Activated T-helper 2 cell treated with anti-CD3 and anti-CD28 coated beads, Interferon-gamma antibody, Interleukin-2, Interleukin-4, amounts not matched to agents 10 μg/mL and 5 μg/mL and 100 μg/mL, durations not matched to agents 14 hours and 24 hours and 36 hours (primary cell): ENCODE results near the gene ZDHHC13. TPM values are rescaled to one million over a fixed set of nuclear protein-coding genes. Genes with fewer than 3 reads are reported as not detected.

Experiments used
- DNase-seq: peaks from one replicate; pipeline ENCODE4 v3.0.0; 2021; ENCODE audit warnings: low spot score
- H3K27ac Mint-ChIP-seq: one replicate; pipeline ENCODE4 v1.8.0; 2021; ENCODE audit warnings: mixed read lengths
- H3K27me3 Mint-ChIP-seq: one replicate; pipeline ENCODE4 v1.8.0; 2021; ENCODE audit warnings: low read depth, mixed read lengths
- H3K36me3 Mint-ChIP-seq: one replicate; pipeline ENCODE4 v1.8.0; 2021; ENCODE audit warnings: low read depth, mixed read lengths
- H3K4me1 Mint-ChIP-seq: one replicate; pipeline ENCODE4 v1.8.0; 2021; ENCODE audit warnings: low read depth, mixed read lengths
- H3K4me3 Mint-ChIP-seq: one replicate; pipeline ENCODE4 v1.8.0; 2021; ENCODE audit warnings: low read depth, mild to moderate bottlenecking, moderate library complexity, mixed read lengths
- H3K9me3 Mint-ChIP-seq: one replicate; pipeline ENCODE4 v1.8.0; 2021; ENCODE audit warnings: mixed read lengths
- intact Hi-C: fragments of 100-400 bp; cut with micrococcal nuclease; formaldehyde crosslinking; loops from one replicate; pipeline ENCODE4 v1.15.1; 2023
- total RNA-seq: library from RNA; stranded (reverse); gene quantifications from 2 replicates; pipeline ENCODE4 v1.2.3, GENCODE V29; 2022

The ZDHHC13 gene
- total RNA-seq, 1 donor from 2014 or later = 25.4 TPM

GRCh38 chr11:19185036-19185435 lies 68.1 kb downstream of the ZDHHC13 start:
- no peak for DNase-seq
- H3K27ac Mint-ChIP-seq = no peak overlapping the region
- H3K4me3 Mint-ChIP-seq = no peak overlapping the region
- H3K27me3 Mint-ChIP-seq = no peaks in the 10 kb centered on the region
- no peaks in the 10 kb centered on the region for H3K9me3 Mint-ChIP-seq
- no peaks in the 10 kb centered on the region for H3K36me3 Mint-ChIP-seq
- H3K4me1 Mint-ChIP-seq = no peaks in the 10 kb centered on the region
- intact Hi-C loops = no loop called here

DNA sequence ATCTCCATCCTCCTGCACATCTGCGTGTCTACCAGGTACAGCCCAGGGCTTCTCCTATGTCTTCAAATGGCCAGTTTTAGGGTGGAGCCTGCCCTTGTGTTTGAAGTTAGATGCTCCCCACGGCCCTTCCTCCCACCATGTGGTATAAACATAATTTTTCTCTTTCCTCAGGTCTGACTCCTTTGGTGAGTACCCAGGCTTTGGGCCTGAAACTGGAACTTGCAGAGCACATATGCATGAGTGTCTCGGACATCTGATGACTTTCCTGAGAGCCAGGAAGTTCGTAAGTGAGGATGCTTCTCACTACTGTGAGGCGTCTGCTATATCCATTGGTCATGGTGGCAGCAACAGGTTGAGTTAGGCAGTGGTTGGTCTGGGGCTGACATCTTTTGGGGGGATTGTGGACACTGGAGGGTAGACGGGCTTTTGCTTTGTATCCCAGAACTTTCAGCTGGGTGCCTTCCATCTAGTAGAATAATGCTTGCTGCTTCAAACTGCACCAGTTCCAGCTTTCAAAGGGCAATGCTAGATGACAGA lies 68.6 kb downstream of the ZDHHC13 start:
- H3K36me3 Mint-ChIP-seq = no peaks in the 10 kb centered on the region
- H3K27ac Mint-ChIP-seq = no peak overlapping the region
- no peak overlapping the region for H3K4me3 Mint-ChIP-seq
- H3K4me1 Mint-ChIP-seq = no peaks in the 10 kb centered on the region
- intact Hi-C loops = no loop called here
- H3K9me3 Mint-ChIP-seq = no peaks in the 10 kb centered on the region
- no peak for DNase-seq
- no peaks in the 10 kb centered on the region for H3K27me3 Mint-ChIP-seq

DNA sequence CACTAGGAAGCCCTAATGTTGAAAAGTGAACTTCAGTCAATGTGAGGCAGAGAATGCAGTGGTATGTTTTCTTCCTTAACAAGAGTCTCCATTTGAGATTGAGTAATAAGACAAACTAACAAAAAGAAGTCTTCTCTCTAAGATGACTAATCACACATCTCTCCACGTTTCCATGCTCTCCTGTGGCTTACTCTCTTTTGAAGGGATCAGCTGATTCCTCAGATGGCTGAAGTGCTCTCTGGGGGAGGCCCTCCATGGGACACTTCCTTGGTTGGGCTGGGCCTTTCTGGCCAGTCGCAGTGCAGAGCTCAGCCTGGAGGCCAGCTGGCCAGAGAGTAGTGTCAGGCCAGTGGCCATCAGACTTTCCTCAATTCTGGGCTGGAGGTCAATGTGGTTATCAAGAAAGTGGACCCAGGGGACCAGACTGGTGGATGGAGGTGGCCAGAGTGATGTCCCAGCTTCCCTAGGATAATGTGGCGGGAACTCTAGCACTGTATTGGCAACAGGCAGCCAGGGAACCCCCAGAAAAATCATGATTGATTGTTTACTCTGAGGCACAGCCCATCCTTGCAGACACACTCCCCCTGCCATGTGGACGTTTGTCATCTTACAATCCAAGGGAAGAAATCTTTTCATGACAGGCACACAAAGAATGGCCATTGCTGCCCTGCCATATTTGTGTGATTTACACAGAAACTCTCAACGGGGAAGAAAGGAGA lies 70.3 kb downstream of the ZDHHC13 start:
- intact Hi-C loops = no loop called here
- Mint-ChIP-seq H3K4me1 (no peaks in the 10 kb centered on the region), H3K9me3 (no peaks in the 10 kb centered on the region), H3K4me3 (no peak overlapping the region), H3K36me3 (no peaks in the 10 kb centered on the region), H3K27me3 (no peaks in the 10 kb centered on the region), H3K27ac (no peak overlapping the region)
- no peak for DNase-seq

- Mint-ChIP-seq H3K9me3 (no peaks in the 10 kb centered on the region), H3K4me1 (no peaks in the 10 kb centered on the region), H3K36me3 (no peaks in the 10 kb centered on the region), H3K4me3 (no peak overlapping the region), H3K27ac (no peak overlapping the region), H3K27me3 (no peaks in the 10 kb centered on the region)
- DNase-seq = no peak
- intact Hi-C loops = no loop called here
These were observed 70.9 kb downstream of the ZDHHC13 start for GRCh38 chr11:19187833-19188258.

DNA sequence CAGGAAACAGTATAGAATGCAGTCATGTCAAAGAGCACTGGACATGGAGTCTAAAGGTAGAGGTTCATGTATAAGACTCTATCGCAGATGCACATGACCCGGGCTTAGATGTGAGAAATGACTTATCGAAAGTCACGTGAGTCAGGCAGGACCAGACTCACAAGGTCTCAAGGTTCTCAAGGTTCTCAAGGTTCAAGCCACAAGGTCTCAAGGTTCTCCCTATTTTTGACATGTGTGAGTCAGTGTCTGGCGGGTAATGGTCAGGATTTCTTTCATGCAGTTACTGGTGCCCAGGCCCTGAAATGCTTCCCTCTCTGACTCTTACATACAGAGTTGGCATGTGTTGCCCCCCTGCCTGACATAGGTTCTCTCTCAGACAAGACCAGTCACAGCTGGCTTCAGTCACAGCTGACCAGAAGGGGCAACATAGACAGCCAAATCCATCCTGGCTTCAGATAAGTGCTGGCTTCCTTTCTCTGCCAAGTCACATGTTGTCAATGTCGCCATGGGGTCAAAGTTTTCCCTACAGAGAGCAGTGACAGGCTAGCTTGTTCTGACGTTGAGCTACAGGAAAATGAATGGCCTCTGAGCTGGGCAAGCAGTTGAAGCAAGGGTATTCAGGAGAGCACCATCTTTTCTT lies 74.7 kb downstream of the ZDHHC13 start:
- no peak for DNase-seq
- intact Hi-C loops = no loop called here
- H3K4me1 Mint-ChIP-seq = no peaks in the 10 kb centered on the region
- H3K36me3 Mint-ChIP-seq = no peaks in the 10 kb centered on the region
- H3K4me3 Mint-ChIP-seq = no peak overlapping the region
- H3K27ac Mint-ChIP-seq = no peak overlapping the region
- H3K9me3 Mint-ChIP-seq = no peaks in the 10 kb centered on the region
- no peaks in the 10 kb centered on the region for H3K27me3 Mint-ChIP-seq

DNA sequence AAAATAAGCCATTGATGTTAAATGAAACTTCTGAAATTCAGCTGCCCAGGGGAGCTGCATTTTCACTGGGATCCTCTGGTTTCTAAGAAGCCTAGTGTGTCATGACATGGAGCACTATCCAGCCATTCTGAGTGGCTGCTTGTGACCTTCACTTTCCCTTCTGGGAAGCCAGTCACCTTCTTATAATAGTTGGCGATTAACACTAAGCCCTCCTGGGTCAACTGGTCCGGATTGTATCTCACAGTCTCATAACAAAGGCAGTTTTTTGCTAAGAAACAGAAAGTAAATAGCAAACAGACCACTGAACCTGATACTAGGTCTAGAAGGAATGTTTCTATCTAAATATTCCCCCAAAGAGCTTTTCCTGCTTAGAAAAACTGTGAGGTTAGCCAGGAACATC lies 76.9 kb downstream of the ZDHHC13 start:
- DNase-seq = no peak
- no peak overlapping the region for H3K4me3 Mint-ChIP-seq
- no peaks in the 10 kb centered on the region for H3K4me1 Mint-ChIP-seq
- H3K27me3 Mint-ChIP-seq = no peaks in the 10 kb centered on the region
- no peaks in the 10 kb centered on the region for H3K9me3 Mint-ChIP-seq
- no peak overlapping the region for H3K27ac Mint-ChIP-seq
- no peaks in the 10 kb centered on the region for H3K36me3 Mint-ChIP-seq
- intact Hi-C loops = no loop called here

GRCh38 chr11:19194620-19195308 lies 77.8 kb downstream of the ZDHHC13 start:
- Mint-ChIP-seq H3K4me3 (no peak overlapping the region), H3K36me3 (no peaks in the 10 kb centered on the region), H3K9me3 (no peaks in the 10 kb centered on the region), H3K27ac (no peak overlapping the region), H3K27me3 (no peaks in the 10 kb centered on the region), H3K4me1 (no peaks in the 10 kb centered on the region)
- intact Hi-C loops = no loop called here
- no peak for DNase-seq

DNA sequence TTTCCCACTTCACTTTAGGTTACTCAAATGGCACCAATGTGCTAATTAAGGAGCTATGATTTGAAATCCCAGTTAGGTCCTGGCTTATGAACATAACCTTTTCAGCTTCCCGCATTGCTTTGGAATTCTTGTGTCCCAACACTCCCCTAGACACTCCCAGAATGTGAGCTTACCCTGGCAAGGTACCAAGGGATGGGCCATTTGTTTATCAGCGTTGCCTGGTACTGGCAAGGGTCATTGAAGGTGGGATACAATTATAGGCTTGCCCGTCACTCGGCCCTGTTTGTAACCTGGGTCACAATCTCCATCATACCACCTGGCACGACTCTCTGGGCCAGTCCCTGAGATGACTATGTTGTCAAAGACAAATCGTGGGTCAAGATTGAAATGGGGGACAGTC lies 79.5 kb downstream of the ZDHHC13 start:
- Mint-ChIP-seq H3K9me3 (no peaks in the 10 kb centered on the region), H3K4me3 (no peak overlapping the region), H3K36me3 (no peaks in the 10 kb centered on the region), H3K27me3 (peaks cover 8% of the 10 kb centered on the region), H3K27ac (no peak overlapping the region), H3K4me1 (no peaks in the 10 kb centered on the region)
- intact Hi-C loops = no loop called here
- no peak for DNase-seq

GRCh38 chr11:19199048-19199447 lies 82.1 kb downstream of the ZDHHC13 start:
- H3K27ac Mint-ChIP-seq = no peak overlapping the region
- no peaks in the 10 kb centered on the region for H3K4me1 Mint-ChIP-seq
- peaks cover 8% of the 10 kb centered on the region for H3K27me3 Mint-ChIP-seq
- H3K36me3 Mint-ChIP-seq = no peaks in the 10 kb centered on the region
- DNase-seq = no peak
- H3K9me3 Mint-ChIP-seq = no peaks in the 10 kb centered on the region
- intact Hi-C loops = no loop called here
- no peak overlapping the region for H3K4me3 Mint-ChIP-seq

- H3K36me3 Mint-ChIP-seq = no peaks in the 10 kb centered on the region
- no peak for DNase-seq
- intact Hi-C loops = no loop called here
- no peaks in the 10 kb centered on the region for H3K9me3 Mint-ChIP-seq
- H3K4me3 Mint-ChIP-seq = no peak overlapping the region
- peaks cover 8% of the 10 kb centered on the region for H3K27me3 Mint-ChIP-seq
- no peak overlapping the region for H3K27ac Mint-ChIP-seq
- no peaks in the 10 kb centered on the region for H3K4me1 Mint-ChIP-seq
These were observed 82.8 kb downstream of the ZDHHC13 start for GRCh38 chr11:19199771-19200170.

DNA sequence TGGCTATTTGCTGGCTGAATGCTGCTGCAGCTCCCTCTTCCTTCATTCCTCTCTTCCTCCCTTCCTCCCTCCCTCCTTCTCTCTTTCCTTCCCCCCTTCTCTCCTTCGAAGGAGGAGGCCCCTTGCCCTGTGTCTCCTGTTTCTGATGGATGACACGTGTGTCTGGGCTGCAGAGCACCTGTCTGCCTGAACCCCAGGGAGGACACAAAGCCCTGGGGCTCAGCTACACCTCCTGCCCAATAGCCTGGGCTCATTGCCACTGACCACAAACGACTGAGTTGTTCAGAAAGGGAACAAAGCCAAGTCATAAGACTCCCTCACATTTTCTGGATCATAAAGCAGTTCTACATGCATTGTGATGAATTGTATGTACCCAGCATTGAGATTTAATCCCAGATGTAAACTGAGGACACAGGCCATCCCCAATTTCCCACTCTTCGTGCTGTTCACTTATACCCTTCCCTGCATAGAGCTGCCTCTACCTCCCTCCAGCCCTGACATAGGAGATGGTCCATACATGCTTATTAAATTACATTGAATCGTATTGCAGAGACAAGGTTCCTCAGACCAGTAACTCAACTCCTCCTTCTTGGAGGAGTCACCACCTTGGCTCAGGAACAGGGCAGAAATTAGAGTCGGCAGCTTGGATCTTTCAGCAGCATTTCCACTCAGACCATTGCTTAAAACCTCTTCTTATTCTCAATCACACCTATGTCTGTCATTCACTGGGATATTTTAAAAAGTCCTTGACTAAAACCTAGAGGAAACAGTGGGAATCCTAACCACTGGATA lies 83.6 kb downstream of the ZDHHC13 start:
- H3K9me3 Mint-ChIP-seq = no peaks in the 10 kb centered on the region
- DNase-seq = no peak
- intact Hi-C loops = no loop called here
- no peak overlapping the region for H3K4me3 Mint-ChIP-seq
- H3K4me1 Mint-ChIP-seq = no peaks in the 10 kb centered on the region
- peaks cover 8% of the 10 kb centered on the region for H3K27me3 Mint-ChIP-seq
- no peaks in the 10 kb centered on the region for H3K36me3 Mint-ChIP-seq
- H3K27ac Mint-ChIP-seq = no peak overlapping the region

DNA sequence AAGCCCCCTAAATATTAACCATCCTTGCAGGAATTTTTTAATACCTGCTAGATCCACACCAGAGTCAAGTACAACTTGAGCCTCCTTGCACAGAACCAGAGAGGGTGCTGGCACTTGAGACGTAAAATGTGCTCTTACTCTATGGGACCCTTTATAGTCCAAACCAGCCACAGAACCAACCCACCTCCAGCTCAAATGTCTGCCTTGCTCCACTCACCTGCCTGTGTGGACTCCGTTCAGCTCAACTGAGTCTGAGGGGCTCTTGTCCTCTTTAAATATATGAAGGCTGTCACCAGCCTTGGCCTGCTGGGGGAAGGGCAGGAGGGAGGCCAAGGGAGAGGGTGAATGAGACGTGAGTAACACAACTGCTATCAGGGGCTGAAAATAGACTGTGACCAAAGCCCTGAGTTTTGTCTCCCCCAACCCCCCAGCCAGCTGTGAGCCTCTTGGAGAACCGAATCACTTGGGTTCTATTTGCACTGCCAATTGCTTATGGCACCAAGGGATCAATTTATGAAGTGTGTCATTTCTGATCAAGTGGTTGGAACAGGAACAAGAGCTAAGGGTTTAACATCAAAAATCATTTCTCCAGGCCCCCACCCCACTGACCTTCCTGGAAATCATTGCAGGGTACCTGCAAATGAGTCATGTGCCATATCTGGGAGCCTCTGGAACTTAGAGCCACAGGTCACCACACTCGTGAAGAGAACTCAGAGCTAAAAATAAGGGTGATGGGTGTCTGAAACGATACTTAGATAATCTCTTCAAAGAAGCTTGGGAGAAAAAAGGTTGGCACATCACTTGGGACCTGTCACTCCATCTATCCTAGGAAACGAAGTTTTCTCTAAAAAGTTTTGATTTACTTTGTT lies 85.0 kb downstream of the ZDHHC13 start, which contains the start of gene CSRP3:
Gene CSRP3, minus strand, starts transcription at position 247 of the 869 bp plus-strand sequence. CDS start 9,535 bp downstream, outside the sequence.
- H3K27ac Mint-ChIP-seq = no peak within 1 kb of the TSS
- H3K9me3 Mint-ChIP-seq = no peaks in the 10 kb centered on the region
- no peaks in the 10 kb centered on the region for H3K4me1 Mint-ChIP-seq
- intact Hi-C loops = no loop called here
- peaks cover 11% of the 10 kb centered on the region for H3K27me3 Mint-ChIP-seq
- DNase-seq = no peak
- no peaks in the 10 kb centered on the region for H3K36me3 Mint-ChIP-seq
- no peak within 1 kb of the TSS for H3K4me3 Mint-ChIP-seq
